ENCODE measurements around the gene NMD3.
"Not testable (repeated sequence)": the region's sequence is repeated elsewhere in the genome, so short reads cannot be mapped to it uniquely, and the experiment has no call there.

NMD3 gene

DNA sequence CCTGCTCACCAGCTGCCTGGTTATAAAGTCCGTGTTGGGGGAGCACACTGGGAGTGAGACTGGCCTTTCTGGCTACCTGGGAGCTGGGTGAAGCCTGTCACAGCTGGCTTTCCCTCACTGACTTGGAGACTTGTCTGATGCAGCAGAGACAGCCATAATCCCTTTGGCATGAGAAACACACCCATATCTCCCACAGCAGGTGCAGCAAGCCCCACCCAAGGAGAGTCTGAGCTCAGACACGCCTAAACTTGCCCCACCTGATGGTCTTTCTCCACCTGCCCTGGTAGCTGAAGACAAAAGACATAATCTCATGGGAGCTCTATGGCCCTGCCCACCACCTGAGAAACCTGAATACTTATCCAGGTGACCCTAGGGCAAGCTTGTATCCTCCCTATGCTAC lies 54.8 kb downstream of the NMD3 start:
- no peak for DNase-seq (ENCODE audit: low spot score)

GRCh38 chr3:161282387-161282786 lies 61.3 kb downstream of the NMD3 start:
- DNase-seq (ENCODE audit: low spot score): not testable (repeated sequence)

DNA sequence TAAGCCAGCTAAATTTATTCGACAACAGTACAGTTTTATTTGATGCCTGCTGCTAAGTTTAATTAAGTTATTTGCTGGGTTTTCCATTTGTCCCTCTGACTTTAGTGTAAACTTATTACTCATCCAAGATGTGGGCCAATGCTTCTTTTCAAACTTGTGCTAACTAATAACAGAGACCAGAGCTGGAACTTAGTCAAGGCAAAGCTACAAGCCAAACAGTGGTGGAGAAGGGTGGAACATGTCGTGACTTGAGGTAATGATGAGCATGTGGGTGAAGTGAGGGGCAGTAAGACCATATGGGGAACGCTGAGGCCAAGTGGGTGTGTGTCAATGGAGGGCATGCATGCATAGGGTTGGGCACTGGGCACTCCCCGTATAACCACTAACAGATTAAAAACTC lies 63.9 kb downstream of the NMD3 start:
- DNase-seq (ENCODE audit: low spot score): no peak

- DNase-seq (ENCODE audit: low spot score): no peak
These were observed 68.1 kb downstream of the NMD3 start for GRCh38 chr3:161289174-161289573.

DNA sequence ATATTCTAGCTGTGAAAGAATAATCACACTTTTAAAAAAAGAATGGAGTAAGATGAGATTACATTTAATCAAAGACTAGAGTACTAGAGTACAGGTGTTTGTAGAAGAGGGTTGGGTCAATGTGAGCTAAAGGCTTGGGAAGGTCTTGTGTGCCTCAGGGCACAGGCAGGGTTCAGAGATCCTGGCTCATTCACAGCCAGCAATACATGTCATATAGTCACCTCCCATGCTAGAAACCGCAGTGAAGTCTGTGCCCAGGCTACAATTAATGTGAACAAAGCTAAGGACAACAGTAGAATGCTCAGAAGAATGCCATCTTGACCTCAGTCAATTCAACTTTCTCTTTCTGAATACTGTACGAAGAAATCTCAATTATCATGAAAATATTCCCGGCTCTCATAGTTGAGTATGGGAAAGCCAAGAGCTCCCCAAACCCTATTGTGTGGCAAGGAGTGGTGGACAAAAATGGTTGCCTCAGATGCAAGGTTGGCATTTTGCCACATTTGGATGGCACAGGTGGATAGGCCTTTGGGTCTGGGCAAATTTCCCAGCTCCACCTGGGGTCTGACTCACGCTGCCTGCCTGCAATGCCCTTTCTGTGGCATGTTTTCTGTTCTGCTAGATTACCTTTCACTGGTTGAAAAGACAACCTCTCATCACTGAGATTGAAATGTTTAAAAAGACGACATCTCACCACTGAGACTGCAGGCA lies 70.2 kb downstream of the NMD3 start:
- DNase-seq (ENCODE audit: low spot score): no peak

DNA sequence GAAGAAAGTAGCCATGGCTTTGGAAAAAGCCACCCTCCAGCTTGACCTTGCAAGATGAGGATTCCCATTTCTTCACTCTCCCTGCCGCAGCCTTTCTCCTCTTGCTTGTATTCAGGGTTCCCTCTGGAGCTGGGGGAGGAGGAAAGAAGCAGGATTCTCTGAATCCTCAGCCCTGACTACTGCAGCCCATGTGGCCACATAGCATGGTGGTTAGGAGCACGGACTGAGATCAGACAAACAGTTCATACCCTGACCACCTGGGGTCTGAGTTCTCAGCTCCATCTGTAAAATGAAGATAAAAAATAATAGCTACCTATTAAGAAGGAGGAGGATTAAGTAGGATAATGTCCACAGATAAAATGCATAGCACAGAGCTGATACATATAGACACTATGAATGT lies 72.3 kb downstream of the NMD3 start:
- no peak for DNase-seq (ENCODE audit: low spot score)

DNA sequence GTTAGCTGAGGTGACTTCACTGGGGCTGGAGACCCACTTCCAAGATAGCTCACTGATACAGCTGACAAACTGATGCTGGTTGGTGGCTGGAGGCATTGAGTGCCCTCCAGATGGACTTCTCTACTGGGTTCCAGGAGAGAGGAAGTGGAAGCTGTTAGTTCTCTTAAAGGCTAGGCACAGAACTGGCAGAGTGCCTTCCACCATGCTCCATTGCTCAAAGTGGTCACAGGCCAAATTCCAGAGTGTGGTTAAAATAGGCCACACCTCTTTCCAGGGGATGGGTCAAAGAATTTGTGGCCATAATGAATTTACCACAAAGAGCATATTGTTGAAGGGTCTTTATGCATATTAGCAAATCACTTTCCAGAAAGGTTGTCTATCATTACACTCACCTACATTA lies 74.2 kb downstream of the NMD3 start:
- no peak for DNase-seq (ENCODE audit: low spot score)

GRCh38 chr3:161296814-161297213 lies 75.7 kb downstream of the NMD3 start:
- DNase-seq (ENCODE audit: low spot score): no peak

Measured in CD4-positive, alpha-beta T cell treated with Interleukin-2 at 100 ng/mL for 4 hours (primary cell).